ENCODE results near the gene KIF17. TPM values are rescaled to one million over a fixed set of nuclear protein-coding genes. Genes with fewer than 3 reads are reported as not detected.

KIF17 gene
- polyA plus RNA-seq, 1 donor from 2014 or later: 10.0 TPM

DNA sequence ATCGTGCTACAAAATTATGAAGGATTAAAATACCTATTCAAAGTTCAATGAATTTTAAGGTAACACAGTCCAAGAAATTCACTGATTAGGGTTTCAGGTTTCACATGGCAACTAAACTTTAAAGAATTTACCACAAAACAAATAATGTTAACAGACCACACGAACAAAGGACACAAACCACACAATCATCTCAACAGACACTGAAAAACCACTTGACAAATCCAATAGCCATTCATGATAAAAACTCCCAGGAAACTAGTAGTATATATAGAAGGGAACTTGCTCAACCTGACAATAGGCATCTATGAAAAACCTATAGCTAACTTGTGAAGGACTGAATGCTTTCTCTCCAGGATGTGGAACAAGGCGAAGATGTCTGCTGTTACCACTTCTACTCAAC lies 35.8 kb upstream of the KIF17 start:
- H3K9ac ChIP-seq (ENCODE audit: low read length): no peak overlapping the region
- no peak overlapping the region for H3K4me2 ChIP-seq (ENCODE audit: low read length)
- H3K9me2 ChIP-seq (ENCODE audit: insufficient read depth, low read length): no peaks in the 10 kb centered on the region
- TF ChIP-seq EZH2 (IDR thresholded peaks at IDR 0.05; ENCODE audit: borderline replicate concordance, insufficient read depth, low read length, poor library complexity, severe bottlenecking) (no peak), MXI1 (conservative IDR thresholded peaks at IDR 0.05; ENCODE audit: poor library complexity, severe bottlenecking) (no peak), TAF1 (IDR thresholded peaks at IDR 0.05; ENCODE audit: low read depth) (no peak)
- TF ChIP-seq, protein P1, sequence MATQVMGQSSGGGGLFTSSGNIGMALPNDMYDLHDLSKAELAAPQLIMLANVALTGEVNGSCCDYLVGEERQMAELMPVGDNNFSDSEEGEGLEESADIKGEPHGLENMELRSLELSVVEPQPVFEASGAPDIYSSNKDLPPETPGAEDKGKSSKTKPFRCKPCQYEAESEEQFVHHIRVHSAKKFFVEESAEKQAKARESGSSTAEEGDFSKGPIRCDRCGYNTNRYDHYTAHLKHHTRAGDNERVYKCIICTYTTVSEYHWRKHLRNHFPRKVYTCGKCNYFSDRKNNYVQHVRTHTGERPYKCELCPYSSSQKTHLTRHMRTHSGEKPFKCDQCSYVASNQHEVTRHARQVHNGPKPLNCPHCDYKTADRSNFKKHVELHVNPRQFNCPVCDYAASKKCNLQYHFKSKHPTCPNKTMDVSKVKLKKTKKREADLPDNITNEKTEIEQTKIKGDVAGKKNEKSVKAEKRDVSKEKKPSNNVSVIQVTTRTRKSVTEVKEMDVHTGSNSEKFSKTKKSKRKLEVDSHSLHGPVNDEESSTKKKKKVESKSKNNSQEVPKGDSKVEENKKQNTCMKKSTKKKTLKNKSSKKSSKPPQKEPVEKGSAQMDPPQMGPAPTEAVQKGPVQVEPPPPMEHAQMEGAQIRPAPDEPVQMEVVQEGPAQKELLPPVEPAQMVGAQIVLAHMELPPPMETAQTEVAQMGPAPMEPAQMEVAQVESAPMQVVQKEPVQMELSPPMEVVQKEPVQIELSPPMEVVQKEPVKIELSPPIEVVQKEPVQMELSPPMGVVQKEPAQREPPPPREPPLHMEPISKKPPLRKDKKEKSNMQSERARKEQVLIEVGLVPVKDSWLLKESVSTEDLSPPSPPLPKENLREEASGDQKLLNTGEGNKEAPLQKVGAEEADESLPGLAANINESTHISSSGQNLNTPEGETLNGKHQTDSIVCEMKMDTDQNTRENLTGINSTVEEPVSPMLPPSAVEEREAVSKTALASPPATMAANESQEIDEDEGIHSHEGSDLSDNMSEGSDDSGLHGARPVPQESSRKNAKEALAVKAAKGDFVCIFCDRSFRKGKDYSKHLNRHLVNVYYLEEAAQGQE (IDR thresholded peaks at IDR 0.05; ENCODE audit: borderline replicate concordance): no peak
- no peak overlapping the region for H2AFZ ChIP-seq (ENCODE audit: low read depth, low read length)
- no peak overlapping the region for H3K27ac ChIP-seq (ENCODE audit: low read length)
- peaks cover 10% of the 10 kb centered on the region for H3K79me2 ChIP-seq (replicated peaks; ENCODE audit: insufficient read depth, low read length)
- H4K20me1 ChIP-seq (ENCODE audit: insufficient read depth): no peaks in the 10 kb centered on the region
- H3K36me3 ChIP-seq (ENCODE audit: insufficient read depth, low read length): peaks cover 16% of the 10 kb centered on the region
- H3K27me3 ChIP-seq (ENCODE audit: insufficient read depth, low read depth, low read length): no peaks in the 10 kb centered on the region
- no peak overlapping the region for H3K4me3 ChIP-seq (ENCODE audit: low read length)
- H3F3A ChIP-seq (ENCODE audit: insufficient read depth, low read length, poor library complexity, severe bottlenecking): no peaks in the 10 kb centered on the region
- no peaks in the 10 kb centered on the region for H3K9me3 ChIP-seq (ENCODE audit: low read length)

DNA sequence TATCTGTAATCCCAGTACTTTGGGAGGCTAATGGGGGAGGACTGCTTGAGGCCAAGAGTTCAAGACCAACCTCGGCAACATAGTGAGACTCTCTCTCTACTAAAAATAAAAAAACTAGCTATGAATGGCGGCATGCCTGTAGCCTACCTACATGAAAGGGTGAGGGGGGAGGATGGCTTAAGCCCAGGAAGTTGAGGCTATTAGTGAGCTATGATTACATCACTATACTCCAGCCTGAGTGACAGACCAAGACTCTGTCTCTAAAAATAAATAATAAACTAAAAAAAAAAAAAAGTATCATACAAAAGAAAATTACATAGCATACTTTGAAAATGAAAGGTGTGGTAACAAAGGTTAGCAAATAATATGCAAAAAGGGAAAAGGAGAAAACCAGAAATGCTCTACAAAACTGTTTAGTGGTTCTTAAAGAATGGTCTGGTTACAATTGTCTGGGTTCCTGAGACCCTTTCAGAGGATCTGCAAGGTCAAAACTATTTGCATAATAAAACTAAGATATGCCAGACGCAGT lies 33.7 kb upstream of the KIF17 start:
- no peak for TF ChIP-seq RAD21 (conservative IDR thresholded peaks at IDR 0.05)
- TF ChIP-seq EZH2 (IDR thresholded peaks at IDR 0.05; ENCODE audit: borderline replicate concordance, insufficient read depth, low read length, poor library complexity, severe bottlenecking): no peak
- no peak overlapping the region for H3K27ac ChIP-seq (ENCODE audit: low read length)

DNA sequence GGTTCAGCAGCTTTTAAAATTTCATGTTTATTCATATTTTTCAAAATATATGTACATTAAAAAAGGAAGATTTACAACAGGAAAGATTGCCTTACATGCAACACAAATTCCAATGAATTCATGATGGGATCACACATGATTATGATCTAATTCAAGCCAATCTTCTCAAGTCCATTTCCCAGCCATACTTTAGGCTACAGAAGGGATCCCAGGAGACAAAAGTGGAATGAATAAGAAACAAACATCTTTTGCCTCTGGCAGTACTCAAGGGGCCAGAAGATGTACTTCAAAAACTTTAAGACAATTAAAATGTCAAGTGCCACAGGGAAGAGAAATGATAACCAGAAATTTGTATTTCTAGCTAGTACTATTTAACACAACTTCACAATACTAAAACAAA lies 24.9 kb upstream of the KIF17 start:
- Histone ChIP-seq H3K4me3 (ENCODE audit: low read length) (no peak overlapping the region), H3K27ac (ENCODE audit: low read length) (no peak overlapping the region), H4K20me1 (ENCODE audit: insufficient read depth) (no peaks in the 10 kb centered on the region), H3F3A (ENCODE audit: insufficient read depth, low read length, poor library complexity, severe bottlenecking) (no peaks in the 10 kb centered on the region), H2AFZ (ENCODE audit: low read depth, low read length) (no peak overlapping the region), H3K9me2 (ENCODE audit: insufficient read depth, low read length) (no peaks in the 10 kb centered on the region), H3K9me3 (ENCODE audit: low read length) (no peaks in the 10 kb centered on the region), H3K4me2 (ENCODE audit: low read length) (no peak overlapping the region), H3K79me2 (replicated peaks; ENCODE audit: insufficient read depth, low read length) (no peaks in the 10 kb centered on the region), H3K9ac (ENCODE audit: low read length) (no peak overlapping the region), H3K36me3 (ENCODE audit: insufficient read depth, low read length) (peaks cover 11% of the 10 kb centered on the region), H3K27me3 (ENCODE audit: insufficient read depth, low read depth, low read length) (no peaks in the 10 kb centered on the region)
- TF ChIP-seq EP300 (conservative IDR thresholded peaks at IDR 0.05; ENCODE audit: poor library complexity, severe bottlenecking): no peak

More for the DNA sequence above, 33.7 kb upstream of the KIF17 start:
- Histone ChIP-seq H3K27me3 (ENCODE audit: insufficient read depth, low read depth, low read length) (no peaks in the 10 kb centered on the region), H2AFZ (ENCODE audit: low read depth, low read length) (no peak overlapping the region), H3K9me2 (ENCODE audit: insufficient read depth, low read length) (no peaks in the 10 kb centered on the region), H3F3A (ENCODE audit: insufficient read depth, low read length, poor library complexity, severe bottlenecking) (no peaks in the 10 kb centered on the region), H3K4me2 (ENCODE audit: low read length) (no peak overlapping the region), H3K79me2 (replicated peaks; ENCODE audit: insufficient read depth, low read length) (peaks cover 10% of the 10 kb centered on the region), H3K36me3 (ENCODE audit: insufficient read depth, low read length) (peaks cover 22% of the 10 kb centered on the region), H4K20me1 (ENCODE audit: insufficient read depth) (no peaks in the 10 kb centered on the region), H3K9me3 (ENCODE audit: low read length) (no peaks in the 10 kb centered on the region), H3K4me3 (ENCODE audit: low read length) (no peak overlapping the region), H3K9ac (ENCODE audit: low read length) (no peak overlapping the region)

All from neural cell (in vitro differentiated cells).